A673 (cell line): ENCODE data around the gene PDCD4. TPM values are rescaled to one million over a fixed set of nuclear protein-coding genes. Genes with fewer than 3 reads are reported as not detected.

Experiments used
- BruUV-seq: library from RNA; stranded (reverse); fragments of 400-500 nt; replicated peaks from 2 replicates; lab custom pipeline; 2021; lab: Mats Ljungman, UMichigan
- CTCF ChIA-PET: fragments of 300-600 bp; sonication (Branson Sonifier 250); formaldehyde crosslinking; loops from one replicate; lab custom pipeline; 2022; ENCODE audit warnings: antibody characterized with exemption; lab: Charles Lee
- POLR2A ChIA-PET: fragments of 300-600 bp; sonication (Branson Sonifier 250); formaldehyde crosslinking; loops from one replicate; lab custom pipeline; 2022; ENCODE audit warnings: antibody characterized with exemption; ENCODE audit not compliant: low non-redundant PET; lab: Charles Lee
- DNase-seq: peaks from one replicate; pipeline ENCODE4 v3.0.0-alpha.2; 2015; ENCODE audit warnings: low spot score
- H3K27ac ChIP-seq: fragments of 200-600 bp; sonication (generic); 2 replicates; pipeline ENCODE4 v1.5.1; 2016; ENCODE audit warnings: mixed run types, low read depth, mild to moderate bottlenecking, mixed read lengths, antibody characterized with exemption, low read length; ENCODE audit not compliant: poor library complexity, severe bottlenecking
- H3K27me3 ChIP-seq: fragments of 200-600 bp; sonication (generic); replicated peaks from 2 replicates; pipeline ENCODE4 v1.6.1; 2017; ENCODE audit warnings: mixed run types, low read depth, mild to moderate bottlenecking, mixed read lengths, antibody characterized with exemption, low read length; ENCODE audit not compliant: insufficient read depth, poor library complexity
- H3K36me3 ChIP-seq: fragments of 200-600 bp; sonication (generic); 2 replicates; pipeline ENCODE4 v1.6.1; 2016; ENCODE audit warnings: mixed run types, mild to moderate bottlenecking, mixed read lengths, antibody characterized with exemption, low read length; ENCODE audit not compliant: insufficient read depth, poor library complexity, severe bottlenecking
- H3K4me1 ChIP-seq: fragments of 200-600 bp; sonication (generic); 2 replicates; pipeline ENCODE4 v1.6.1; 2017; ENCODE audit warnings: mixed run types, mild to moderate bottlenecking, mixed read lengths, antibody characterized with exemption, low read length; ENCODE audit not compliant: insufficient read depth, poor library complexity, severe bottlenecking
- H3K4me3 ChIP-seq: fragments of 200-600 bp; sonication (generic); 2 replicates; pipeline ENCODE4 v1.5.1; 2016; ENCODE audit warnings: low read depth, mixed run types, mild to moderate bottlenecking, mixed read lengths, low read length; ENCODE audit not compliant: poor library complexity, severe bottlenecking
- H3K9me3 ChIP-seq: fragments of 200-600 bp; sonication (generic); 2 replicates; pipeline ENCODE4 v1.6.1; 2016; ENCODE audit warnings: mixed run types, low read depth, mild to moderate bottlenecking, mixed read lengths, antibody characterized with exemption, low read length; ENCODE audit not compliant: poor library complexity, severe bottlenecking
- EZH2 ChIP-seq: fragments of 200-600 bp; sonication (generic); IDR thresholded peaks from 2 replicates; pipeline ENCODE4 v1.6.1; 2017; ENCODE audit warnings: borderline replicate concordance, low read depth, mild to moderate bottlenecking, mixed read lengths, antibody characterized with exemption, low read length; ENCODE audit not compliant: poor library complexity, severe bottlenecking
- intact Hi-C: fragments of 100-400 bp; cut with micrococcal nuclease; formaldehyde crosslinking; loops from one replicate; pipeline ENCODE4 v1.10.0; 2022; ENCODE audit not compliant: unreplicated experiment
- total RNA-seq: library from RNA; stranded (reverse); gene quantifications from 2 replicates; pipeline ENCODE4 v1.2.3, GENCODE V29; 2021
- TF ChIP-seq, protein P1 (sequence below): fragments of 300-800, 200-600 bp; sonication (generic); conservative IDR thresholded peaks from 2 replicates; pipeline ENCODE4 v1.5.1; 2017; ENCODE audit warnings: low read depth, mild to moderate bottlenecking, antibody characterized with exemption, low read length, moderate library complexity, mixed read lengths

PDCD4 gene
- total RNA-seq, 1 experiment from 2014 or later: 17.3 TPM

DNA sequence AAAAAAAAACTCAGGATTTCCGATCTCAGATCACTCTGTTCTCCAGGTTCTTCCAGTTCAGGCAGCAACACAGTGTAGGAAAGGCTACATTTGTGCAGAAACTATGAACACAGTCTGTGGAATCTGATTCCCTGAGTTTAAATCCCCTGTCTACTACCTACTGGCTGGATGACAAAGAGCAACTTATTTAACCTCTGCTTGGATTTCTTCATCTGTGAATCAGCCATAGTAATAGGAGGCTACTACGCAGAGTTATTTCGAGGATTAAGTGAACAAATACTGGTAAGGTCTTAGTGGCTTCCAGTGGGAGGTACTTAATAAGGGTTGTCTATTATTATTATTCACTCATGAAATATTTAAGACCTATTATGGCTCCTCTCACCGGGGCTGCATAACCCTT lies 44.3 kb upstream of the PDCD4 start:
- Histone ChIP-seq H3K9me3 (no peaks in the 10 kb centered on the region), H3K4me1 (peaks cover 6% of the 10 kb centered on the region), H3K36me3 (no peaks in the 10 kb centered on the region), H3K27me3 (no peaks in the 10 kb centered on the region), H3K27ac (no peak overlapping the region), H3K4me3 (no peak overlapping the region)
- intact Hi-C loops: no loop called here
- no peak for DNase-seq
- TF ChIP-seq, protein P1, sequence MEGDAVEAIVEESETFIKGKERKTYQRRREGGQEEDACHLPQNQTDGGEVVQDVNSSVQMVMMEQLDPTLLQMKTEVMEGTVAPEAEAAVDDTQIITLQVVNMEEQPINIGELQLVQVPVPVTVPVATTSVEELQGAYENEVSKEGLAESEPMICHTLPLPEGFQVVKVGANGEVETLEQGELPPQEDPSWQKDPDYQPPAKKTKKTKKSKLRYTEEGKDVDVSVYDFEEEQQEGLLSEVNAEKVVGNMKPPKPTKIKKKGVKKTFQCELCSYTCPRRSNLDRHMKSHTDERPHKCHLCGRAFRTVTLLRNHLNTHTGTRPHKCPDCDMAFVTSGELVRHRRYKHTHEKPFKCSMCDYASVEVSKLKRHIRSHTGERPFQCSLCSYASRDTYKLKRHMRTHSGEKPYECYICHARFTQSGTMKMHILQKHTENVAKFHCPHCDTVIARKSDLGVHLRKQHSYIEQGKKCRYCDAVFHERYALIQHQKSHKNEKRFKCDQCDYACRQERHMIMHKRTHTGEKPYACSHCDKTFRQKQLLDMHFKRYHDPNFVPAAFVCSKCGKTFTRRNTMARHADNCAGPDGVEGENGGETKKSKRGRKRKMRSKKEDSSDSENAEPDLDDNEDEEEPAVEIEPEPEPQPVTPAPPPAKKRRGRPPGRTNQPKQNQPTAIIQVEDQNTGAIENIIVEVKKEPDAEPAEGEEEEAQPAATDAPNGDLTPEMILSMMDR: no peak
- no peak for TF ChIP-seq EZH2
- BruUV-seq: no TSS peak
- ChIA-PET CTCF (no interaction called here), POLR2A (no interaction called here)

DNA sequence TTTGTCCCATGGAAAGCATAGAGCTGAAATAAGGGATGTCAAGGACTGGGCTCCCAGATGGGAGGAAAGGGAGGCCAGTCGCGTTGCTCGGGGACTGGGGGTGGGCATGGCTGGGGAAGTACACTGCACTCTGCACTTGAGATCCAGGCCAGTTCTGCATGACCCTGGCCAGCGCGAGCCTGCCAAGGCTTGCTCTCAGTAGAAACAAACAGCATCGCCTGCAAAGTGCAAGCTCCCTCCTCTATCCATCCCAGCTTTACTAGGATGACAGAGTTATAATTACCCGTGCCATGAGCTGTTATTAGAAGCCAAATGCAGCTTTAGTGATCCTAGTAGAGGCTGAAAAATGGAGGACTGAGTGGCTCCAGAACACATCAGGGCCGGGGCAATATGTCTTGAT lies 43.9 kb upstream of the PDCD4 start:
- no peak for TF ChIP-seq EZH2
- TF ChIP-seq, protein P1: no peak
- Histone ChIP-seq H3K9me3 (no peaks in the 10 kb centered on the region), H3K4me1 (peaks cover 5% of the 10 kb centered on the region), H3K27ac (no peak overlapping the region), H3K36me3 (no peaks in the 10 kb centered on the region), H3K4me3 (no peak overlapping the region), H3K27me3 (no peaks in the 10 kb centered on the region)
- ChIA-PET CTCF (no interaction called here), POLR2A (no interaction called here)
- intact Hi-C loops: no loop called here
- BruUV-seq: no TSS peak
- DNase-seq: no peak

DNA sequence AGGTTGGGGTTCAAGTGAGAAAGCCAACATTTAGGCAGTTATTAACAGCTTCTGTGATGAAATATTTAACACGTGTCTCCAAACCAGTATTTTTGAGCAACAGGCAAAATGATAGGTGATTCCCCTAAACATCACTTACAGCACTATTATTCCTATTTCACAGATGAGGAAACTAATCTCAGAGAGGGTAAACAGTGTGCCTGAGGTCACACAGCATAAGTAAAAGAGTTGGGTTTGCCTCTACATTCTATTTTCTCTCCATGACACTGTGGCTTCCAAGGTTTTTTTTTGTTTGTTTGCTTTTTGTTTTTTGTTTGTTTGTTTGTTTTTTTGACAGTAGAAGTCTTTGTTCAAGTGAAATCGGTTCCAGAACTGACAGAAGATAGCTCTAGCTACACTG lies 43.2 kb upstream of the PDCD4 start:
- Histone ChIP-seq H3K36me3 (no peaks in the 10 kb centered on the region), H3K4me1 (no peaks in the 10 kb centered on the region), H3K27me3 (no peaks in the 10 kb centered on the region), H3K9me3 (no peaks in the 10 kb centered on the region), H3K27ac (no peak overlapping the region), H3K4me3 (no peak overlapping the region)
- intact Hi-C loops: no loop called here
- TF ChIP-seq, protein P1: no peak
- TF ChIP-seq EZH2: no peak
- no TSS peak for BruUV-seq
- ChIA-PET POLR2A (no interaction called here), CTCF (no interaction called here)
- no peak for DNase-seq
